TTC549 (cell line): ENCODE results near the gene CLEC2A.
A peak's percentile ranks its signal among the peaks of the same experiment; 100 is the strongest.

Experiments used
- FAIRE-seq: peaks from 2 replicates; lab custom pipeline; 2012; peaks lifted over from hg19 to GRCh38; lab: Jason Lieb, UNC

The CLEC2A gene

GRCh38 chr12:9933958-9934357, 1.8 kb upstream of the CLEC2A start:
- FAIRE-seq, result no peak

- FAIRE-seq, result peak; percentile 7
Measured at GRCh38 chr12:9931245-9931644, 925 bp downstream of the CLEC2A start.

- no peak for FAIRE-seq
Measured at GRCh38 chr12:9928607-9929006, 3.6 kb downstream of the CLEC2A start.

- FAIRE-seq, result no peak
Measured at GRCh38 chr12:9926876-9927275, 5.3 kb downstream of the CLEC2A start.

- FAIRE-seq, result peak; percentile 32
Measured at GRCh38 chr12:9925705-9926393, 6.3 kb downstream of the CLEC2A start.

GRCh38 chr12:9922429-9922828, 9.7 kb downstream of the CLEC2A start:
- FAIRE-seq, result no peak

GRCh38 chr12:9920451-9920850, 11.7 kb downstream of the CLEC2A start:
- FAIRE-seq, result no peak

GRCh38 chr12:9919443-9919842, 12.7 kb downstream of the CLEC2A start:
- no peak for FAIRE-seq

GRCh38 chr12:9911708-9912107, 20.5 kb downstream of the CLEC2A start:
- FAIRE-seq, result no peak

- no peak for FAIRE-seq
Measured at GRCh38 chr12:9910716-9911421, 21.3 kb downstream of the CLEC2A start.

- FAIRE-seq, result no peak
Measured at GRCh38 chr12:9909724-9910123, 22.4 kb downstream of the CLEC2A start.

GRCh38 chr12:9908350-9908749, 23.8 kb downstream of the CLEC2A start:
- no peak for FAIRE-seq

- FAIRE-seq, result no peak
Measured at GRCh38 chr12:9907769-9908168, 24.4 kb downstream of the CLEC2A start.

GRCh38 chr12:9906873-9907272, 25.3 kb downstream of the CLEC2A start:
- FAIRE-seq, result no peak

GRCh38 chr12:9902539-9903228, 29.5 kb downstream of the CLEC2A start:
- no peak for FAIRE-seq

GRCh38 chr12:9900930-9901329, 31.2 kb downstream of the CLEC2A start:
- FAIRE-seq, result no peak

GRCh38 chr12:9899209-9899608, 33.0 kb downstream of the CLEC2A start:
- no peak for FAIRE-seq

- FAIRE-seq, result no peak
Measured at GRCh38 chr12:9897535-9897934, 34.6 kb downstream of the CLEC2A start.

GRCh38 chr12:9895215-9895971, 36.8 kb downstream of the CLEC2A start:
- no peak for FAIRE-seq

- FAIRE-seq, result no peak
Measured at GRCh38 chr12:9888665-9889273, 43.4 kb downstream of the CLEC2A start.

- FAIRE-seq, result no peak
Measured at GRCh38 chr12:9883175-9883574, 49.0 kb downstream of the CLEC2A start.

GRCh38 chr12:9881988-9882387, 50.2 kb downstream of the CLEC2A start:
- FAIRE-seq, result no peak
